Activated CD4-positive, alpha-beta T cell treated with anti-CD3 and anti-CD28 coated beads, Interleukin-2, amount 50 U/mL, for 48 hours (primary cell): ENCODE data around the gene PCIF1.
"Not testable (repeated sequence)": the region's sequence is repeated elsewhere in the genome, so short reads cannot be mapped to it uniquely, and the experiment has no call there.

Experiments
- DNase-seq, 2 experiments: peaks; one replicate each; pipeline ENCODE4 v3.0.0-alpha.2; 2020

The PCIF1 gene

GRCh38 chr20:45968801-45969711, 34.6 kb downstream of the PCIF1 start:
- DNase-seq: no peak

GRCh38 chr20:45969712-45970634, 35.5 kb downstream of the PCIF1 start:
- no peak for DNase-seq

DNA sequence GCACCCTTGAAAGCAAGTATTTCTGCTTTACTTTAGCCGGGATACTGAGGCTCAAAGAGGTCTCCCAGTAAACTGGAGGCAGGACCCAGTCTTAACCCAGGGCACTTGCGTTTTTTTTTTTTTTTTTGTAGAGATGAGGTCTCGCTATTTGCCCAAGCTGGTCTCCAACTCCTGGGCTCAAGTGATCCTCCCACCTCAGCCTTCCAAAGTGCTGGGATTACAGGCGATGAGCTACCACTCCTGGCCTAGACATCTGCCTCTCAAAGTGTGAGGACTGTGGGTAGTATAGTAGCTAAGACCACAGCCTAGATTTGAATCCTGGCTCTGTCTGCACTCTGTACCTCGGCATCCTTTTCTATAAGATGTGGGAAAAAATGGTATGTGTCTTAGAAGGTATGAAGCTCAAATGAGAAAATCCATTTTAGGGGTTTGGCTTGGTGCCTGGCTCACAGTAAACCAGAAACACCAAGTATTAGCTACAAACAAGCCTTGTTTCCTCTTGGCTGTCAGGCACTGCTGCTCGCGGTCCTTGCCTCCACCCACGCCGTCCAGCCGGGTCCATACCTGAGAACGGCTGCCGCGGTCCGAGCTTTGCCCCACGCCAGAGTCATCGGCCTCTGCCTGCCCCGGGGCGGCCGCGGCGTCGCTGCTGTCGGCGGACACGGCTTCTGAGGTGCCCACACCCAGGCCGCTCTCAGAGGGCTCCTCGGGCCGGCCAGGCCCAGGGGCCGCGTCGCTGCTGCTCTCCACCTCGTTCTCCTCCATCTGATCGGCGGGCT, 36.4 kb downstream of the PCIF1 start:
- DNase-seq: peak in 1 of 2 experiments; percentile 41

DNA sequence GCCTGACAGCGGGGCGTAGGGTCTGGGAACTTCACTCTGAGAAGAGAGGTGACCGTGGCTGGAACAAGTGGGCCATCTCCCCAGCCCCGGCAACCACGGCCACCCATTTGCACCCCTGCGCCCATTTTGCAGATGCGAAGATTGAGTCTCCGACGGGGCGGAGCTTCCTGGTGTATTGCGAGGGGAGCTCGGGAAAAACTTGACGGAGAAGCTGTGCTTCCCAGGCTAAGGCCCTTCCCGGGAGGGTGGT, 36.9 kb downstream of the PCIF1 start:
- DNase-seq: no peak

DNA sequence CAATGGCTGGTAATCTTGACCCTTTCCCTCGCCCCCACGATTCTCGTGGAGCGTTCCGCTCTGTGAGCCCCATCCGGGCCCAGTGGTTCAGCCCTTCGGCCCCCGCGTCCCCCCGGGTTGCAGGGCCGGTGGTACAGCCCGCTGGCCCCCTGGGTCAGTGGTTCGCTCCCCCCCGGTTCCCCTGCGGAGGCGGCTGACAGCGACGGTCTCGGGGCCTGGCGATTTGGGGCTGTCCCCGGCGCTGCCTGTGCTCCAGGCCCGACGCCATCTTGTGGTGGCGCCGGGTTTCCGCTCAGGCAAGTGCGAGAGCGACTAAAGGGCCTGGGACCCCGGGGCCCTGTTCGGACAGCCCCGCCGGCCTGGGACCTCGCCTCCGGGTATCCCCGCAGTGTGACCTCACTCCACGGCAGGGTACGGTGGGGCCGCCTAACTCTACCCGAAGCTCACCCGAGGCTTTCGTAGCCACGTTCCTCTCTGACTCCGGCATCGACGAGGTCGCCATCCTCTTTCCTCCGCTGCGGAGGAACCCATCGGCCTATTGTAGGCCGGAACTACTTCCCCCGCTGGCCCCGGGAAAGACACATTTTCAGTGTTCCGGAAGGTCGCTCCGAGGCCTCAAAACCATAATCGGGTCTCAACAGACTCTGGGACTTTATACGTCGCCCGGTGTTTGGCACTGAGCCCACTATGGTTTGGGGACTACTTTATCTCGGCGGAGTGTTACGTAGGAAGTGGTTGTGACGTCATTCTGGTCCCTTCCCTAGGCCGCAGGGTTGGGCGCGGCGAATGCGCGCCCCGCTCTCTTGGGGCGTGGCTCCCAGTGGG, 37.4 kb downstream of the PCIF1 start, which contains the start of gene ZNF335:
ZNF335 (minus strand) TSS at position 529 of the 825 bp plus-strand sequence. CDS start 793 bp downstream, outside the sequence.
- DNase-seq: peak; percentile 93 to 94

GRCh38 chr20:45972500-45973183, 38.2 kb downstream of the PCIF1 start:
- peak in 1 of 2 experiments; percentile 94 for DNase-seq

- DNase-seq: no peak
Measured at GRCh38 chr20:45974896-45975565, 40.5 kb downstream of the PCIF1 start.

DNA sequence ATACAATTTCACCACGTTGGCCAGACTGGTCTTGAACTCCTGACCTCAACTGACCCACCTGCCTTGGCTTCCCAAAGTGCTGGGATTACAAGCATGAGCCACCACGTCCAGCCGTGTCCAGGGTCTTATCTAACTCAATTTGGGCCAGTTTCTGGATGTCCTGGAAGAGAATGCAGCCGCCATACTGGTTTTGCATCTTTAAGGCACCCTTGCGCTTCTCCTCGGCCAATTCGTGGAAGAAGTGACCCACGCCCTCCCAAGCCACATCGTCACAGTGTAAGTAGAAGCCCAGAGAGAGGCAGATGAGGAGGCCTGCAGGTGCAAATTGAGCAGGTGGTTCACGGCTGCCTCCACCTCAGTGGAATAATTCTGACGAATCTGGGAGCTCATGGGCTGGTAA, 41.2 kb downstream of the PCIF1 start:
- DNase-seq: no peak

- no peak for DNase-seq
Measured at GRCh38 chr20:45976086-45976485, 41.6 kb downstream of the PCIF1 start.

DNA sequence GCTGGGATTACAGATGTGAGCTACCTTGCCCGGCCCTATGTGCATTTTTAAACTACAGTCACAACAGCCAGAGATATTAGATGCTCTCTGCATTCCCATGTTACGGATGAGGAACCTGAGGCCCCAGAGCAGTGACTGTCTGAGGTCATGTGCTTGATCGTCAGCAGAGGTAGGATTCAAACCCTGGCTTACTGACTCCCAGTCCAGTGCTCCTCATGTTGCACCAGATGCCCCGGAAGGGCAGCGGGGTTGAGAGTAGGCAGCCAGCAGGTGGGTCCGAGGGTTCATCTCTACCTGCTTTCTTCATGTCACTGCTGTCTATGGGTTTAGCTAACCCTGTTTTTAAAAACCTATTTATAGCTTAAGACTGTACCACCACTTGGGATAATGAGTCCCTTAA, 46.8 kb downstream of the PCIF1 start:
- DNase-seq: no peak

DNA sequence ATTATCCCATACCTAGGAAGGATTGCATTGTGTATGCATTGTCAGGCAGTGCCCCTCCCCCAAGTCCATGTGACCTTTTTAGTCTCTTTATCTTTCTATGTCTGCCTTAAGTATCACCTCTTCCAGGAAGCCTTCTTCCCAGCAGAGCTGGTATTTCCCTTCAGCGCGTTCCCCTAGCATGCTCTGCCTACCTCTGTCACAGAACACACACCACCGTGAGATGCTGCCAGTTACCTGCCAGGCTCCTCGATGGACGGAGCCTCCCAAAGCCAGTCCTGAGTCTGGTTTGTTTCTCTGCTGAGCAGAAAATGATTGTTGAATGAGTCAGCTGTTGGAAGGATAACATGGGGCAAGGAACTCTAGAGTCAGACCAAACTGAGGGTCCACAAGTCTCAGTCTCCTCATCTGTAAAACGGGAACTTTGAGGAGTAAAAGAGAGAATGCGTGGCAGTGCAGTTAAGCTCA, 48.8 kb downstream of the PCIF1 start:
- no peak for DNase-seq

DNA sequence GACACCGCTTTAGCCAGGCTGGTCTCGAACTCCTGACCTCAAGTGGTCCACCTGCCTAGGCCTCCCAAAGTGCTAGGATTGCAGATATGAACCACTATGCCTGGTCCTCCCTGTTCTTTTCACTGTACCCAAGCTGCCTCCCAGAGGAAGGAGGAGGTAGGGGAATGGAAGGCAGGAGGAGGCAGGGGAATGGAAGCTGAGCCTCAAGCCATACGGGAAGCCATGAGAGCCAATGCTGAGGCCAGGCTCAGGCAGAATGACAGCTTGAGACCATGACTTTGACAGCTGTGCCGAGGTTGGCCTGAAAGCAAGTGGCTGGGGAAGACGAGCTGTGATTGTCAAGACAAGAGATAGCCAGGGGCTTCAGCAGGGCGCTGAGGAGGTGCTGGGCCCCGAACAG, 51.1 kb downstream of the PCIF1 start:
- no peak for DNase-seq

- peak; percentile 87 to 88 for DNase-seq
Measured at GRCh38 chr20:45987108-45987780, 52.8 kb downstream of the PCIF1 start.

- DNase-seq: not testable (repeated sequence)
Measured at GRCh38 chr20:45988830-45989229, 54.3 kb downstream of the PCIF1 start.

GRCh38 chr20:45991616-45992015, 57.1 kb downstream of the PCIF1 start:
- DNase-seq: no peak

DNA sequence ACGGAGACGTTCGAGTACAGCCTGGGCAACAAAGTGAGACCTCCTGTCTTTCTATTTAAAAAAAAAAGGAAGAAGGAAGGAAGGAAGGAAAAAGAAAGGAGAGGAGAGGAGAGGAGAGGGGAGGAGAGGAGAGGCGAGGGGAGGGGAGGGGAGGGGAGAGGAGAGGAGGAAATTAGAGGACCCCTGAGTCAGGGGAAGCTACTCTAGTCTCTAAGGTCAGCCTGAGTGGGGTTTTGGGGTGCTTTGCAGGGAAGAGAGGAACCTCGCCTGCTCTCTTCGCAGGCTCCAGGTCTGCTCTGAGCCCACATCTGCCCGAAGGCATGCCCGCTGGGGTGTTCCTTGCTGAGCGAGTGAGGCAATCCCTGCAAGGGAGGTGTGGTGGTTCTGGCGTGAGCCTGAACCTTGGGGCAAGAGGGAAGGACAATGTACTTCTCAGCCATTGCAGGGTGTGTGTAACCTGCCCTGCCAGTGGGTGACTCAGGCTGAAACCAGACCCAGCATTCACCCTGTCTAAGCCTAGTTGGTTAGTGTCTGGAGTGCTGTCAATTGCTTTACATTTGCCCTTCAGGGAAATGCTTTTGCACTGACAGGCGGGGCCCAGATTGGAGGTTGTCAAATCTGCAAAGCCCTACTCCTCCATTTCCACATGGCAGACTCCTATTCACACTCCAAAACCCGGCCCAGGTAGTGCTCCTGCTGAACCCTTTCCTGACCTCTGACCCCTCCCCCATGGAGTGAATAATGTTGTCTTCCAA, 58.9 kb downstream of the PCIF1 start:
- no peak for DNase-seq

DNA sequence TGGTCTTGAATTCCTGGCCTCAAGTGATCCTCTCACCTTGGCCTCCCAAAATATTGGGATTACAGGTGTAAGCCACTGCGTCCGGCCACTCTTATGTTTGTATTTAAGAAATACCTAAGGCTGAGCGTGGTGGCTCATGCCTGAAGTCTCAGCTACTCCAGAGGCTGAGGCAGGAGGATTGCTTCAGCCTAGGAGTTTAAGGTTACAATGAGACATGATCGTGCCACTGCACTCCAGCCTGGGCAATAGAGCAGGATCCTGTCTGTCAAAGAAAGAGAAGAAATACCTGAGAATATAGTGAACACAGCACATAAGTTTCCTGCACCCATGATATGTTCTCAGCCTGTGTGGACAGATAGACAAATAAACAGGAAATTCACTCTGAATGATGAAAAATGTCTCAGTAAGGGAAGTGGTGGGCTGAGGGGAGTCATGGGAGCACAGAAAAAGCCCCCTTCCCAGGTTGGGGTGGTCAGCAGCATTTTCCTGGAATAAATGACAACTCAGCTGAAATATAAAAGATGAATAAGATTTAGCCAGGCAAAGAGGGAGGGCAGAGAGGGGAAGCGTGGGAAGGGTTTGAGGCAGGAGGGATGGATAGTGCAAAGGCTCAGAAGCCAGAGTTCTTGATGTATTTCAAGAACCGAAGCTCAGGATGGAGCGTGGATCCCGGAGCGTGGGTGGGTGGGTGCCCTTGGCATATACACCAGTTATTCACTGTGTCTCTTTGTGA, 60.4 kb downstream of the PCIF1 start:
- DNase-seq: no peak

GRCh38 chr20:45995495-45996097, 61.1 kb downstream of the PCIF1 start:
- DNase-seq: not testable (repeated sequence)
